Measurements from ENCODE around the gene OR6X1.

- no peak for TF ChIP-seq CTCF (IDR thresholded peaks at IDR 0.05)
- TF ChIP-seq POLR2AphosphoS5 (IDR thresholded peaks at IDR 0.05; ENCODE audit: low read depth, low read length) = no peak
- TF ChIP-seq, protein P1, sequence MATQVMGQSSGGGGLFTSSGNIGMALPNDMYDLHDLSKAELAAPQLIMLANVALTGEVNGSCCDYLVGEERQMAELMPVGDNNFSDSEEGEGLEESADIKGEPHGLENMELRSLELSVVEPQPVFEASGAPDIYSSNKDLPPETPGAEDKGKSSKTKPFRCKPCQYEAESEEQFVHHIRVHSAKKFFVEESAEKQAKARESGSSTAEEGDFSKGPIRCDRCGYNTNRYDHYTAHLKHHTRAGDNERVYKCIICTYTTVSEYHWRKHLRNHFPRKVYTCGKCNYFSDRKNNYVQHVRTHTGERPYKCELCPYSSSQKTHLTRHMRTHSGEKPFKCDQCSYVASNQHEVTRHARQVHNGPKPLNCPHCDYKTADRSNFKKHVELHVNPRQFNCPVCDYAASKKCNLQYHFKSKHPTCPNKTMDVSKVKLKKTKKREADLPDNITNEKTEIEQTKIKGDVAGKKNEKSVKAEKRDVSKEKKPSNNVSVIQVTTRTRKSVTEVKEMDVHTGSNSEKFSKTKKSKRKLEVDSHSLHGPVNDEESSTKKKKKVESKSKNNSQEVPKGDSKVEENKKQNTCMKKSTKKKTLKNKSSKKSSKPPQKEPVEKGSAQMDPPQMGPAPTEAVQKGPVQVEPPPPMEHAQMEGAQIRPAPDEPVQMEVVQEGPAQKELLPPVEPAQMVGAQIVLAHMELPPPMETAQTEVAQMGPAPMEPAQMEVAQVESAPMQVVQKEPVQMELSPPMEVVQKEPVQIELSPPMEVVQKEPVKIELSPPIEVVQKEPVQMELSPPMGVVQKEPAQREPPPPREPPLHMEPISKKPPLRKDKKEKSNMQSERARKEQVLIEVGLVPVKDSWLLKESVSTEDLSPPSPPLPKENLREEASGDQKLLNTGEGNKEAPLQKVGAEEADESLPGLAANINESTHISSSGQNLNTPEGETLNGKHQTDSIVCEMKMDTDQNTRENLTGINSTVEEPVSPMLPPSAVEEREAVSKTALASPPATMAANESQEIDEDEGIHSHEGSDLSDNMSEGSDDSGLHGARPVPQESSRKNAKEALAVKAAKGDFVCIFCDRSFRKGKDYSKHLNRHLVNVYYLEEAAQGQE (IDR thresholded peaks at IDR 0.05; ENCODE audit: insufficient read depth in 1 of 2, low read depth in 2 of 2, low read length in 1 of 2) = no peak
- no peak for TF ChIP-seq SIN3A (IDR thresholded peaks at IDR 0.05; ENCODE audit: borderline replicate concordance, insufficient read depth, low read depth, low read length)
- TF ChIP-seq TCF7L2 (IDR thresholded peaks at IDR 0.05; ENCODE audit: low read depth, low read length) = no peak
Measured at GRCh38 chr11:123783536-123783935, 29.2 kb upstream of the OR6X1 start.

Measured in Panc1 (cell line).